Upper lobe of left lung (tissue), 4 donors: Measurements from ENCODE around the gene FOXI3.

Source experiments
- CTCF ChIP-seq, 6 experiments: fragments of 450-650 bp in 4 of 6; fragments of 200-600 bp in 2 of 6; sonication (generic) in 2 of 6; IDR thresholded peaks; one replicate each; pipeline ENCODE4 v1.5.1; 2016 to 2019; ENCODE audit warnings: antibody characterized with exemption in 6 of 6
- POLR2A ChIP-seq, 4 donors: fragments of 450-650 bp; IDR thresholded peaks; one replicate each; pipeline ENCODE4 v1.5.1; 2016 to 2017; ENCODE audit warnings: antibody characterized with exemption in 4 of 4, mild to moderate bottlenecking in 2 of 4
- POLR2AphosphoS5 ChIP-seq, 2 donors: sonication (generic); formaldehyde crosslinking; IDR thresholded peaks; one replicate each; pipeline ENCODE4 v1.5.1; 2017; ENCODE audit warnings: antibody characterized with exemption in 2 of 2

GRCh38 chr2:88472811-88473210, 20.3 kb upstream of the FOXI3 start:
- TF ChIP-seq CTCF (IDR thresholded peaks at IDR 0.05), result no peak
- TF ChIP-seq POLR2A (IDR thresholded peaks at IDR 0.05), result no peak
- no peak for TF ChIP-seq POLR2AphosphoS5 (IDR thresholded peaks at IDR 0.05)
